ENCODE measurements around the gene USP32. TPM values are rescaled to one million over a fixed set of nuclear protein-coding genes. Genes with fewer than 3 reads are reported as not detected.

USP32 gene
- total RNA-seq, 2 experiments from 2014 or later, result 31.7 to 34.0 TPM

DNA sequence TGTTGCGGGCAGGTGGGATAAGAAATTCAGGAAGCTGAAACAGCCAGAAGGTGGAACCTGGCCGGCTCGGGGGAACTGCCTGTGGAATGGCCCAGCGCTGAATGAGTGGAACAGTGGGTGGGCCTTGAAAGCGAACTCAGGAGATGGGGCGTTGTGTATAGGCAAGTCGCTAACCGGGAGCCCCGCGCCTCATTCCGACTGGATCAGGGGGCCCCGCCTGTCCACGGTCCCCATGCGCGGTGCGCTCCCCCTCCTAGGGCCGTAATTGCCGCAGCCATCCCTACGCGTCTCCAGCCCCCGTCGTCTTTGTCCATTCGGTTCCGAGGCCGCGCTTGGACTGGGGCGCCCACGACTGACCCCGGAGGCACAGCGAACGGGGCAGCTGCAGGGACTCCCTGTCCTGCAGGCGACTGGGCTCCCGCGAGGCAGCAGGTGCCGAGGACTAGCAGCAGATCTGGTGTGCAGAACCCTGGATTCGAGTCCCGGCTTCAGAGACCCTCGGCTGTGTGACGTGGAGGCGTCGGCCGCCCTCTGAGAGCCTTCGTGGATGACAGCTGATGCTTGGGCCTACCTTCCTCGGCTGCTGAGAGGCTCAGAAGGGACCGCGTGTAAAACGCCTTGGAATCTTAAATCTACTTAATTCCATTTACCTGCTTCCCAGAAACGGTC lies 253.0 kb downstream of the USP32 start:
- peaks cover 1% of the 10 kb centered on the region for H3K36me3 Mint-ChIP-seq (ENCODE audit: low read depth)
- peaks cover 41% of the 10 kb centered on the region for H3K4me1 Mint-ChIP-seq
- no peak overlapping the region for H3K27ac Mint-ChIP-seq
- peaks cover 65% of the 10 kb centered on the region for H3K27me3 Mint-ChIP-seq
- DNase-seq, result no peak
- POLR2A ChIA-PET, result no interaction called here
- peaks cover 4% of the 10 kb centered on the region for H3K9me3 Mint-ChIP-seq
- CTCF ChIA-PET, result interaction anchor here (0.7 to 2.1 kb wide), 3 partner anchors 12 to 502 kb away, joined by 3 to 10 read pairs (median 4); no protein-coding TSS in a partner anchor
- no peak overlapping the region for H3K4me3 Mint-ChIP-seq

DNA sequence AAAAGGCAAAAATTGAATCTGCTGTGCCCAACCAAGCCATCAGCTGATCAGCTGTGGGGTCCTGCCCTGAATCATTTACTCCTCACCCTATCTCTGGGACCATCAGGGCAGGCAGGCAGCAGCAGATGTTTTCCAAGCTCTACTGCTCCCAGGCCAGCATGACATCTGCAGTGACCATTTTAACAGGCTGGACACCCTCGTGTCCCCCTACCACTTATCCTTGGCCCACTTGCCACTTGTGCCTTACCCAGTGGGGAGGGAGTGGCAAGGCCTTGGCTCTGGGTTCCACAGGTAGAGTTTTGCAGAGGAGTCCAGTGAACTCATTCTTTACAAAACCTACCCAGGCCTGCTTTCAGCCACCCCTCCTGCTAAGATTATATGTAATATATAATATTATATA lies 254.2 kb downstream of the USP32 start:
- H3K27me3 Mint-ChIP-seq, result peaks cover 53% of the 10 kb centered on the region
- ChIA-PET CTCF (interaction anchor here (1.3 kb wide), 1 partner anchor 503 kb away, joined by 3 read pairs; no protein-coding TSS in a partner anchor), POLR2A (interaction anchor here (0.6 kb wide), 1 partner anchor 72 kb away, joined by 3 read pairs; no protein-coding TSS in a partner anchor)

DNA sequence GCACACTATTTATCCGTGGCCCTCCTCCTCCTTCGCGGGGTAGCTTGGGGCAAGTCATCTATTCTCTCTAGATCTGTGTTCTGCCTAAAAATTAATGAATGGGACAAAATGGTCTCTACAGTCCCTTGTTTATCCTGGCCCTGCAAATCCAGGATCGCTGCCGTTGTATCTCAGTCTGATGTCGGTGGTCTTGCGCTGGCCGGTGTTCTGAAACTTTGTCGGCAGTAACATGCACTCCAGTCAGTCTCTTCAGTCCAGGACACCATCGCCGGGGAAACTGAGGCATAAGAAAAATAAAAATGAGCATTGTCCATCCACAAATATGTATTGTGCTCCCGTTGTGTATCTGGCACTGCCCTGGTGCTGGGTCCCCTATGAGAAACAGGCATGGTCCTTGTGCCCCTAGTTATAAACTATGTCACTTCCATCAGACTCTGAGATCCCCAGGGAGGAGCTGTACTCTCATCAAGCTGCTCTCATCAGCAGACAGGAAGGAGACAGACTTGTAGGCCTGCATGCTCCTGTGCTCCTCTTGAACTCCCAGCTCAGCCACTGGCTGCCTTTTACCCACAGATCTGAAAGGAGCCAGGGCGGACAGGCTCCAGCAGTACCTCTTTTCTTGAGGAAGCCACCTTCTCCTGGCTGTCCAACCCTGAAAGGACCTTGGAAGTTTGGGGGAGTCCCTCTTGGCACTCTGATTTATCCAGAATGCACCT lies 255.8 kb downstream of the USP32 start:
- Mint-ChIP-seq H3K9me3 (peaks cover 4% of the 10 kb centered on the region), H3K4me1 (peaks cover 31% of the 10 kb centered on the region), H3K36me3 (ENCODE audit: low read depth) (peaks cover 5% of the 10 kb centered on the region), H3K27ac (no peak overlapping the region), H3K27me3 (peaks cover 38% of the 10 kb centered on the region), H3K4me3 (peak overlapping the region; percentile 90)
- no peak for DNase-seq
- CTCF ChIA-PET, result no interaction called here
- POLR2A ChIA-PET, result no interaction called here

More for the DNA sequence above, 254.2 kb downstream of the USP32 start:
- H3K27ac Mint-ChIP-seq, result no peak overlapping the region
- no peak for DNase-seq
- peaks cover 1% of the 10 kb centered on the region for H3K36me3 Mint-ChIP-seq (ENCODE audit: low read depth)
- no peak overlapping the region for H3K4me3 Mint-ChIP-seq
- H3K4me1 Mint-ChIP-seq, result peaks cover 36% of the 10 kb centered on the region
- peaks cover 4% of the 10 kb centered on the region for H3K9me3 Mint-ChIP-seq

DNA sequence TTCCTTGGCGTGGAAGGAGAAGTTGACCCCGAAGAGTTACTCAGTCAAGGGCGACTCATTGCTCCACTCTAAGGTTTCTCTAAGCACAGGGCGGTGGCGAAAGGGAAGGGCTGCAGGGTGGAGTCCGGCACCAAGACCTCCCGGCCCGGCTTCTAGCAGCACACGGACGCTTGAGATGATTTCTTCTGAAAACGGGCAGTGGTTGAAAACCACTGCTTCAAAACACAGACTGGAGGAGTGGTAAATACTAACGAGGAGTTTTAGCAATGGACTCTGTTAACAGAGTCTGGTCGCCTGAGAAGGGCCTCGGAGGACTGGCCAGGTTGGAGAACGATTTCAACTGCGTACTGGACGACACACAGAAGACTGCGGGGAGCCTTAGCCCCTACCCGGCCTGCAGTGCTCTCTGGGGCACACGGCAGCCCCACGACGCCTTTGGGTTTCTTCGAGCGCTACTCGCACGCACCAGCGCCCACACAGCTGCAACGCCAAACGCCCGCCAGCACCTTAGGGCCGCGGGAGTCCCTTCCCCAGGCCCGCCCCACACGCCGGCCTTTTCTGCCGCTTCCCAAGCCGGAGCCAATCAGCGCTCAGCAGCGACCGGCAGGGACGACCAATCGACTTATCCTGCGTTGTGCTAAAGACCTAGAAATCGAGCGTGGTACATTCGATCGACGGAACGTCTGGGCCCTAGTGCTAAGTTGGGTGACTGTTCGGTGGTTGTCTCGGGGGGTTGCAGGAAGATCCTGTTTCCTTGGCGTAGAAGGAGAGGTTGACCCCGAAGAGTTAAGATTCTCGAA lies 256.6 kb downstream of the USP32 start:
- CTCF ChIA-PET, result no interaction called here
- peaks cover 31% of the 10 kb centered on the region for H3K27me3 Mint-ChIP-seq
- H3K36me3 Mint-ChIP-seq (ENCODE audit: low read depth), result peaks cover 5% of the 10 kb centered on the region
- peaks cover 4% of the 10 kb centered on the region for H3K9me3 Mint-ChIP-seq
- POLR2A ChIA-PET, result no interaction called here
- peak overlapping the region; percentile 90 for H3K4me3 Mint-ChIP-seq
- peak overlapping the region; percentile 72 for H3K27ac Mint-ChIP-seq
- peaks cover 31% of the 10 kb centered on the region for H3K4me1 Mint-ChIP-seq
- peak; percentile 89 for DNase-seq

DNA sequence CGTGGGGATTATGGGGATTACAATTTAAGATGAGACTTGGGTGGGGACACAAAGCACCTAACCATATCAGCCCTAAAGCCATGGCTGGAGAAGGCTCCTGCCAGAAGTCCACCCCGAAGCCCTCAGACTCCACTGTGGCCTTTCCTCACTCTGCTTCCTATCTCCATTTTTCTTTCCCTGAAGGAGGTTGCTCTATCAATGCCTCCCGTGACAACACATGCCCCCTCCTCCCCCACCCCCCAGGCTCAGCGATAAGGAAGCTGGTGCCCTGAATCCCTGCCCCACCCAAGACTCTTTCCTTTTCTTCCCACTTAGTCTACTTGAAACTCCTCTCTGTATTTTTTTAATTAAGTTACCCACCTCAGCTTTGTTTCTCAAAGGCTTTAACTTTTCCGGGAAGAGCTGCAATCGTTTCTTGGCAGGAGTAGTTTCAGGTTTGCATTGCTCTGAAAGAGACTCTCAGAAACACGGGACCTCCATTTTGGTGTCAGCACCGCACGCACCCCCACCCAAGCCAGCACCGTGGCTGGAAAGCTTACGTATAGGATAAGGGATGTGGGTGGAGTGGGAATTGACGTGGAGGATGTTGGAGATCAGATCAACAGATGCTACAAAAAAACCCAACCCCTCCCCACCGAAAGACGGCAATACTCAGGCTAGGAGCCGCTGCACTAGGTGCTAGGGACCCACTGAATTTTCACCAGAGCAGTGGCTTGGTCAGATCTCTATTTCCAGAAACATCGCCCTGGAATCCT lies 257.4 kb downstream of the USP32 start:
- ChIA-PET POLR2A (no interaction called here), CTCF (no interaction called here)

DNA sequence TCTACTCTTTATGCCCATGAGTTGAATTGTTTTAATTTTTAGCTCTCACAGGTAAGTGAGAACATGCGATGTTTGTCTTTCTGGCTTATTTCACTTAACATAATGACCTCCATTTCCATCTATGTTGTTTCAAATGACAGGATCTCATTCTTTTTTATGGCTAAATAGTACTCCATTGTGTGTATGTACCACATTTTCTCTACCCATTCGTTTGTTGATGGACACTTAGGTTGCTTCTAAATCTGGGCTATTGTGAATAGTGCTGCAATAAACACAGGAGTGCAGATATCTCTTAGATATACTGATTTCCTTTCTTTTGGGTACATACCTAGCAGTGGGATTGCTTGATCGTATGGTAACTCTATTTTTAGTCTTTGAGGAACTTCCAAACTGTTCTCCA lies 261.5 kb downstream of the USP32 start:
- H3K27ac Mint-ChIP-seq, result no peak overlapping the region
- H3K36me3 Mint-ChIP-seq (ENCODE audit: low read depth), result peaks cover 4% of the 10 kb centered on the region
- peaks cover 18% of the 10 kb centered on the region for H3K4me1 Mint-ChIP-seq
- H3K4me3 Mint-ChIP-seq, result no peak overlapping the region
- peaks cover 4% of the 10 kb centered on the region for H3K27me3 Mint-ChIP-seq
- POLR2A ChIA-PET, result no interaction called here
- no peak for DNase-seq
- no peaks in the 10 kb centered on the region for H3K9me3 Mint-ChIP-seq
- CTCF ChIA-PET, result interaction anchor here (0.6 kb wide), 2 partner anchors 39 to 119 kb away, joined by 3 read pairs; no protein-coding TSS in a partner anchor

More for the DNA sequence above, 257.4 kb downstream of the USP32 start:
- peaks cover 25% of the 10 kb centered on the region for H3K4me1 Mint-ChIP-seq
- H3K4me3 Mint-ChIP-seq, result peak overlapping the region; percentile 90
- no peak for DNase-seq
- peaks cover 24% of the 10 kb centered on the region for H3K27me3 Mint-ChIP-seq
- peak overlapping the region; percentile 72 for H3K27ac Mint-ChIP-seq
- peaks cover 4% of the 10 kb centered on the region for H3K9me3 Mint-ChIP-seq
- H3K36me3 Mint-ChIP-seq (ENCODE audit: low read depth), result peaks cover 5% of the 10 kb centered on the region

DNA sequence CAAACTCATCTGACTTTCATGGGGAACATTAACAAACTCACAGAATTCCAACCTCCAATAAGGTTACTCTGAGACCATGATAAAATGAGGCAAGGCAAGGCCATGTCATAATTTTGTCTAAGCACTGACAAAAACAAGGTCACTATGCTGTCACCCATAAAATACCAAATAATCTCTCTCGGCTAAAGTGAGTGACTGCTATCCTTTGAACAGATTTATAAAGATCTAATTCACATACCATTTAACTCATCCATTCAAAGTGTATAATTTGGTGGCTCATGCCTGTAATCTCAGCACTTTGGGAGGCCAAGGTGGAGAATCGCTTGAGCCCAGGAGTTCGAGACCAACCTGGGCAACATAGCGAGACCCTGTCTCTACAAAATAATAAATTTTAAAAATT lies 262.8 kb downstream of the USP32 start:
- Mint-ChIP-seq H3K36me3 (ENCODE audit: low read depth) (peaks cover 4% of the 10 kb centered on the region), H3K4me3 (no peak overlapping the region), H3K27me3 (peaks cover 4% of the 10 kb centered on the region), H3K4me1 (peaks cover 10% of the 10 kb centered on the region), H3K27ac (no peak overlapping the region), H3K9me3 (no peaks in the 10 kb centered on the region)
- ChIA-PET CTCF (interaction anchor here (0.6 kb wide), 1 partner anchor 918 kb away, joined by 3 read pairs; no protein-coding TSS in a partner anchor), POLR2A (no interaction called here)
- DNase-seq, result no peak

Other genes starting within 250 kb of the USP32 start
- gene CA4, start 242.2 kb downstream of the USP32 start, total RNA-seq, result not detected
- not detected for gene CHCT1, start 30.4 kb upstream of the USP32 start, total RNA-seq
- 10 to 100 TPM; 25.6 to 29.4 TPM for gene APPBP2, start 134.1 kb upstream of the USP32 start, total RNA-seq
- 10 to 100 TPM; 19.3 to 22.4 TPM for gene PPM1D, start 208.1 kb upstream of the USP32 start, total RNA-seq

All from activated CD4-positive, alpha-beta T cell treated with anti-CD3 and anti-CD28 coated beads, Interleukin-2, amount 10 ng/mL, durations not matched to agents 7 days and 5 days (primary cell).